Epithelial cell of esophagus (primary cell): ENCODE measurements around the gene SMARCC2.
A peak's percentile ranks its signal among the peaks of the same experiment; 100 is the strongest.

Source experiments
- DNase-seq: peaks from one replicate; pipeline ENCODE4 v3.0.0; 2010; ENCODE audit warnings: low read depth
- H3K4me3 ChIP-seq: 2 replicates; pipeline ENCODE4 v1.5.1; 2011; ENCODE audit warnings: mild to moderate bottlenecking, low read length, control low read depth
- TF ChIP-seq, protein P1 (sequence below): IDR thresholded peaks from 2 replicates; pipeline ENCODE4 v1.5.1; 2011; ENCODE audit warnings: low read depth, mild to moderate bottlenecking, low read length, control low read depth, inconsistent platforms; ENCODE audit not compliant: insufficient read depth; ENCODE audit errors: missing control alignments

The SMARCC2 gene

DNA sequence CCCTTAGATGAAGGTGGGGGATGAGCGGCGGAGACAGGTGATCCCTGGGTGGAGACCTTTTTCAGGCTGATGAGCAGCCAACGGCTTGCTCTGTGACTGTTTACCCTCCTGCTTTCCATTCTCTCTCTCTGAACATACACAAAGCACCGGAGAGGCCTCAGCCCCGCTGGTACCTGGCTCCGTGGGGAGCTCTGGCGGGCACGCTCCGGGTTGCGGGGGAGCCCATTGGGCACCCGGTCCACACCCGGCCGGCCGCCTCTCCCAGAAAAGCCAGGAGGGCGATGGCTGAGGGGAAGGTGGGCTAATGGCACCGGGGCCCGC, 545 bp downstream of the SMARCC2 start:
- DNase-seq = no peak
- H3K4me3 ChIP-seq = peak overlapping the region; percentile 84
- TF ChIP-seq, protein P1, sequence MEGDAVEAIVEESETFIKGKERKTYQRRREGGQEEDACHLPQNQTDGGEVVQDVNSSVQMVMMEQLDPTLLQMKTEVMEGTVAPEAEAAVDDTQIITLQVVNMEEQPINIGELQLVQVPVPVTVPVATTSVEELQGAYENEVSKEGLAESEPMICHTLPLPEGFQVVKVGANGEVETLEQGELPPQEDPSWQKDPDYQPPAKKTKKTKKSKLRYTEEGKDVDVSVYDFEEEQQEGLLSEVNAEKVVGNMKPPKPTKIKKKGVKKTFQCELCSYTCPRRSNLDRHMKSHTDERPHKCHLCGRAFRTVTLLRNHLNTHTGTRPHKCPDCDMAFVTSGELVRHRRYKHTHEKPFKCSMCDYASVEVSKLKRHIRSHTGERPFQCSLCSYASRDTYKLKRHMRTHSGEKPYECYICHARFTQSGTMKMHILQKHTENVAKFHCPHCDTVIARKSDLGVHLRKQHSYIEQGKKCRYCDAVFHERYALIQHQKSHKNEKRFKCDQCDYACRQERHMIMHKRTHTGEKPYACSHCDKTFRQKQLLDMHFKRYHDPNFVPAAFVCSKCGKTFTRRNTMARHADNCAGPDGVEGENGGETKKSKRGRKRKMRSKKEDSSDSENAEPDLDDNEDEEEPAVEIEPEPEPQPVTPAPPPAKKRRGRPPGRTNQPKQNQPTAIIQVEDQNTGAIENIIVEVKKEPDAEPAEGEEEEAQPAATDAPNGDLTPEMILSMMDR = no peak

DNA sequence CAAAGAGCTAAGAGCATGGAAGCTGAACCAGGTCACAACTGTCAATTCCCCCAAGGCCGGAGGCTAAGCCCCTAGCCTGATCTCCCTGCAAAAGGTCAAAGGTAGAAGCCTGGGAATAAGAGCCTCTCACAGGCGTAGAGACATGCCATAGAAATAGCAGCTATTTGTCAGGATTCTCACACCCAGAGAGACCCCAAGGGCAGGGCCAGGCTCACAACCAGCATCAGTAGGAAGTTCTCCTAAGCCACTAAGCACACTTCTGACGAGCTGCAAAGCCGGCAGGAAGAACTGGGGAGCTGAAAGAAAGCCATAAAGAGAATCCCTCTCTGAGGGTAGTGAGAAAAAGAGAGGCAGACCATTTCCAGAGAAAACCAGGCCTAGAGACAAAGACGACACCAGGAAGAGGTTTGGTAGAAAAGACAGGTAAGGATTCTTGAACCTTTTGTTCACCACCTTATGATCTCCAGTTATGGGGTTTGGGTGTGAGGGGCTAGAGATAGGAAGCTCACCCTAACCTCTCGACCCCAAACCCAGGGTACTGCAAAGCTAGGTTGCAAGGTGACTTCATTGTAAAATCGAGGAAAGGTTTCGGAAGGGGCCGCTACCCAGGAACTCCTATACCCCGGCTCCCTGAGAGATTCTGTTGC, 1.0 kb downstream of the SMARCC2 start:
- DNase-seq = no peak
- peak overlapping the region; percentile 84 for H3K4me3 ChIP-seq
- TF ChIP-seq, protein P1 = no peak

DNA sequence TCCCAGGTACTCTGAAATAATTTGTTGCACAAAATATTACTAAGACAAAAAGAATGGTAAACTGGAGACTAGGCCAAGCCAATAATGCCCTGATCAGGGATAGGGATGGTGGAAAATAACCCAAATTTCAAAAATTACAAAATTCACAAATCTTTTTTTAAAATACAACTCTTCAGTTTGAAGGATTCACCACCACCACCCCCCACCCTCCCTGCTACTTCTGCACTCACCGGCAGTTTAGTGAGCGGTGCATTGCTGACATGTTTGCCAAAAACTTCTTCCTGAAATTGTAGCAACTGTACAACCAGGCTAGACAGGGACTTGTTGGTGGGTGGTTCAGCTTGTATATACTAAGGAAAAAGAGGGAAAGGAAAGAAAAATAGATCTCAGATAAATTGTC, 2.3 kb downstream of the SMARCC2 start:
- no peak for DNase-seq
- TF ChIP-seq, protein P1 = no peak
- no peak overlapping the region for H3K4me3 ChIP-seq

DNA sequence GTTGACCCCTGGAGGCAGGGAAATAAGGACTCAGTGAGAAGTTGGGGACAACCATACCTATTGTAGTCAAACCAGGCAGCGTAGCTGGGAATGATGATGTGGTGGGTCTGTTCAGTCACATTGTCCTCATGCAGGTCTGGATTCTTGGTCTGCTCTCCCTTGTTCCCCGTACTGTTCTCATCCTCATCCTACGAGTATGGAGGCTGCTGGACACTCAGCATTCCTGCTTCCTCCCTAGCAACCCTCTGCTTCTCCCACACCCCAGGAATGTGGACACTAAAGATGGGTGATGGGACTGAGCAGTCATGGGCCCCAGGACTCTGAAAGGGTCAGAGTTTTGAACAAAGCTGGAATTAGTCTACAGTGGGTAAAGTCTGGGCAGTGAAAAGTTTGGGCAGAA, 10.9 kb downstream of the SMARCC2 start:
- DNase-seq = no peak

DNA sequence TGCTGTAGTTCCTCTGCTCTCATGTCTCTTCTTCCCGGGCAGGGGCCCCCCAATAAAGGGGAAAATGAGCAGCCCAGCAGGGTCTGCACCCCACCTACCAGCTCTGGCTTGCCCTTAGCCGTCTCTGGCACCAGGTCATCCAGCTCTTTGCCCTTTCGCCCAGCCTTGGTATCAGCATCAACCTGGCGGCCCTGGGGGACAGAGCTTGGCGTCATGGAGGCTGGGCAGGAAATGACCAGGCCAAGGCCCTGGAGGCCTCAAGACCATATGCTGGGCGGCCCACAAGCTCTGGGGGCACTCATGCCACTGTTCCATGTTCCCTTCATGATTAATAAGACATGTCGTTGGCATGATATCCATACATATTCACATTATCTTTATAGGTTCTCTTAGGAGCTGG, 16.4 kb downstream of the SMARCC2 start:
- TF ChIP-seq, protein P1 = no peak
- DNase-seq = no peak
- no peak overlapping the region for H3K4me3 ChIP-seq

More for the DNA sequence above, 10.9 kb downstream of the SMARCC2 start:
- TF ChIP-seq, protein P1 = no peak
- no peak overlapping the region for H3K4me3 ChIP-seq

DNA sequence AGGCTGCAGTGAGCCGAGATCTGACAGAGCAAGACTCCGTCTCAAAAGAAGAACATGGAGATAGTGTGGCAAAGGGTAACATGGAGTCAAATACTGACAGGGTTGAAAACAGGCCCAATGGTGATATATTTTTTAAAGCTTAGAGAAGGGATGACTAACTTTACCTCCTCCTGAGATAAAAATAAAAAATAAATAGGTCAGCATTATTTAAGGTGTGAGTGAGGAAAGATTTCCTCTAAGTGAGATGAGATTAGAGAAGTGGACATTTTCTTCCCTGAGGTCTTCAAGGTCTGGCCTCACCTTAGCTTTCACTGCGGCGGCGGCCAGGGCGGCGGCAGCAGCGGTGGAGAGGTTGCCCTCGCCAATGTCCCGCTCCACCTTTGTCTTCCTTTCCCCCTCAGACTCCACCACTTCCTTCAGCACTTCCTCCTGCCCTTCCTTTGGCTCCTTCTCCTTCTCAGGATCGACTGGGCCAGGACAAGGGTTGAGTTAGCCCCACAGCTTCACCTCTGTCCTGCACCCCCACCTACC, 20.0 kb downstream of the SMARCC2 start:
- H3K4me3 ChIP-seq = no peak overlapping the region
- DNase-seq = no peak
- TF ChIP-seq, protein P1 = no peak

DNA sequence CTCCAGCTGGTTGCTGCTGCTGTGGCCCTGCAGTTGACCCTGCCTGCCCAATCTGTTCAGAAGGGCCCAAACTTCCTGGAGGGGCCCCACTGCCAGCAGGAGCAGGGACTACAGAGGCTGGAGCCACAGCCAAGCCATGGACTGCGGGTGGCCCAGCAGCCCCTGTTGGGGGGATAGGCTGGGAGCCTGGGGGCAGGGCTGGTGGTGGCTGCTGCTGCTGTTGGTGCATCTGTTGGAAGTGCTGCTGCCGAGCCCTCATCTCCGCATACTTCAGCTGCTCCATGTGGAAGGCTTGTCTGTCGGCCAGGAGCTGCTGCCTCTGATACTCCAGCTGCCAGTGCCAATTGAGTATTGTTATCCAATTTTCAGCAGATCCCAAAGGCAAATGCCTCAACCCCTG, 23.9 kb downstream of the SMARCC2 start:
- no peak overlapping the region for H3K4me3 ChIP-seq
- TF ChIP-seq, protein P1 = no peak
- DNase-seq = no peak
